SJSA1 (cell line): ENCODE measurements around the gene SIPA1L3. TPM values are rescaled to one million over a fixed set of nuclear protein-coding genes. Genes with fewer than 3 reads are reported as not detected.

Source experiments
- DNase-seq, 2 experiments: peaks; one replicate each; pipeline ENCODE4 v3.0.0-alpha.2; 2015 to 2020; ENCODE audit warnings: low spot score in 2 of 2, low read depth in 1 of 2
- H3K27ac ChIP-seq: fragments of 250-450 bp; sonication (Bioruptor Pico); 2 replicates; pipeline ENCODE4 v1.5.1; 2020; ENCODE audit warnings: mild to moderate bottlenecking, moderate library complexity
- H3K27me3 ChIP-seq: fragments of 250-450 bp; sonication (Bioruptor Pico); replicated peaks from 2 replicates; pipeline ENCODE4 v1.5.1; 2020; ENCODE audit warnings: mild to moderate bottlenecking, moderate library complexity
- H3K36me3 ChIP-seq: fragments of 250-450 bp; sonication (Bioruptor Pico); 2 replicates; pipeline ENCODE4 v1.5.1; 2020; ENCODE audit warnings: mild to moderate bottlenecking
- H3K4me1 ChIP-seq: fragments of 250-450 bp; sonication (Bioruptor Pico); replicated peaks from 2 replicates; pipeline ENCODE4 v1.6.1; 2021; ENCODE audit warnings: mild to moderate bottlenecking
- H3K4me3 ChIP-seq: fragments of 250-450 bp; sonication (Bioruptor Pico); 2 replicates; pipeline ENCODE4 v1.5.1; 2020; ENCODE audit warnings: mild to moderate bottlenecking
- H3K9me3 ChIP-seq: fragments of 250-450 bp; sonication (Bioruptor Pico); replicated peaks from 2 replicates; pipeline ENCODE4 v1.5.1; 2020; ENCODE audit warnings: mild to moderate bottlenecking
- total RNA-seq: library from RNA; depleted of rRNA; stranded (reverse); fragments of >200 nt; shearing (Covaris generic); gene quantifications from 2 replicates; pipeline ENCODE4 v1.2.3, GENCODE V29; 2014

Gene SIPA1L3
- total RNA-seq, 1 experiment from 2014 or later: 9.3 TPM

- H3K27ac ChIP-seq: no peak overlapping the region
- no peak overlapping the region for H3K4me3 ChIP-seq
- no peaks in the 10 kb centered on the region for H3K27me3 ChIP-seq
- no peak for DNase-seq
- H3K9me3 ChIP-seq: no peaks in the 10 kb centered on the region
- peaks cover 18% of the 10 kb centered on the region for H3K36me3 ChIP-seq
- no peaks in the 10 kb centered on the region for H3K4me1 ChIP-seq
Observed at GRCh38 chr19:38125238-38125637, 218.2 kb downstream of the SIPA1L3 start.

GRCh38 chr19:38130399-38130798, 223.4 kb downstream of the SIPA1L3 start:
- H3K36me3 ChIP-seq: peaks cover 14% of the 10 kb centered on the region; the same call in 1 of the 2 replicates
- H3K4me3 ChIP-seq: no peak overlapping the region
- DNase-seq: no peak
- no peaks in the 10 kb centered on the region for H3K27me3 ChIP-seq
- H3K4me1 ChIP-seq: no peaks in the 10 kb centered on the region
- no peak overlapping the region for H3K27ac ChIP-seq
- no peaks in the 10 kb centered on the region for H3K9me3 ChIP-seq

GRCh38 chr19:38132781-38133180, 225.8 kb downstream of the SIPA1L3 start:
- Histone ChIP-seq H3K9me3 (no peaks in the 10 kb centered on the region), H3K4me1 (no peaks in the 10 kb centered on the region), H3K27ac (no peak overlapping the region), H3K36me3 (peaks cover 10% of the 10 kb centered on the region; the same call in 1 of the 2 replicates), H3K4me3 (no peak overlapping the region), H3K27me3 (no peaks in the 10 kb centered on the region)
- DNase-seq: no peak

- Histone ChIP-seq H3K36me3 (peaks cover 10% of the 10 kb centered on the region; the same call in 1 of the 2 replicates), H3K4me1 (no peaks in the 10 kb centered on the region), H3K4me3 (no peak overlapping the region), H3K9me3 (no peaks in the 10 kb centered on the region), H3K27me3 (no peaks in the 10 kb centered on the region), H3K27ac (no peak overlapping the region)
- no peak for DNase-seq
Observed at GRCh38 chr19:38133319-38133718, 226.3 kb downstream of the SIPA1L3 start.

GRCh38 chr19:38134540-38135149, 227.6 kb downstream of the SIPA1L3 start:
- peak in 1 of 2 experiments; percentile 13 for DNase-seq
- Histone ChIP-seq H3K27me3 (no peaks in the 10 kb centered on the region), H3K27ac (no peak overlapping the region), H3K4me3 (no peak overlapping the region), H3K9me3 (no peaks in the 10 kb centered on the region), H3K36me3 (peaks cover 10% of the 10 kb centered on the region; the same call in 1 of the 2 replicates), H3K4me1 (no peaks in the 10 kb centered on the region)

GRCh38 chr19:38135150-38135998, 228.4 kb downstream of the SIPA1L3 start:
- no peaks in the 10 kb centered on the region for H3K27me3 ChIP-seq
- no peak for DNase-seq
- no peaks in the 10 kb centered on the region for H3K9me3 ChIP-seq
- H3K4me3 ChIP-seq: no peak overlapping the region
- no peaks in the 10 kb centered on the region for H3K4me1 ChIP-seq
- H3K36me3 ChIP-seq: peaks cover 8% of the 10 kb centered on the region; the same call in 1 of the 2 replicates
- no peak overlapping the region for H3K27ac ChIP-seq

GRCh38 chr19:38139122-38139521, 232.1 kb downstream of the SIPA1L3 start:
- Histone ChIP-seq H3K4me1 (no peaks in the 10 kb centered on the region), H3K27ac (no peak overlapping the region), H3K4me3 (no peak overlapping the region), H3K36me3 (peaks cover 11% of the 10 kb centered on the region), H3K9me3 (no peaks in the 10 kb centered on the region), H3K27me3 (no peaks in the 10 kb centered on the region)
- no peak for DNase-seq

- Histone ChIP-seq H3K4me3 (no peak overlapping the region), H3K36me3 (peaks cover 17% of the 10 kb centered on the region), H3K9me3 (no peaks in the 10 kb centered on the region), H3K4me1 (no peaks in the 10 kb centered on the region), H3K27me3 (no peaks in the 10 kb centered on the region), H3K27ac (no peak overlapping the region)
- no peak for DNase-seq
Observed at GRCh38 chr19:38141108-38141507, 234.1 kb downstream of the SIPA1L3 start.

- Histone ChIP-seq H3K27me3 (no peaks in the 10 kb centered on the region), H3K4me1 (no peaks in the 10 kb centered on the region), H3K4me3 (no peak overlapping the region), H3K9me3 (no peaks in the 10 kb centered on the region), H3K27ac (no peak overlapping the region), H3K36me3 (peaks cover 17% of the 10 kb centered on the region)
- peak in 1 of 2 experiments; percentile 25 for DNase-seq
Observed at GRCh38 chr19:38142176-38143035, 235.4 kb downstream of the SIPA1L3 start.

- H3K27ac ChIP-seq: no peak overlapping the region
- peaks cover 17% of the 10 kb centered on the region for H3K36me3 ChIP-seq
- no peak for DNase-seq
- H3K4me1 ChIP-seq: no peaks in the 10 kb centered on the region
- H3K27me3 ChIP-seq: no peaks in the 10 kb centered on the region
- no peaks in the 10 kb centered on the region for H3K9me3 ChIP-seq
- H3K4me3 ChIP-seq: no peak overlapping the region
Observed at GRCh38 chr19:38143847-38144246, 236.8 kb downstream of the SIPA1L3 start.

GRCh38 chr19:38144667-38145066, 237.7 kb downstream of the SIPA1L3 start:
- DNase-seq: no peak
- Histone ChIP-seq H3K4me3 (no peak overlapping the region), H3K4me1 (no peaks in the 10 kb centered on the region), H3K27me3 (no peaks in the 10 kb centered on the region), H3K9me3 (no peaks in the 10 kb centered on the region), H3K27ac (no peak overlapping the region), H3K36me3 (peaks cover 17% of the 10 kb centered on the region)

- DNase-seq: no peak
- Histone ChIP-seq H3K9me3 (no peaks in the 10 kb centered on the region), H3K36me3 (peaks cover 17% of the 10 kb centered on the region), H3K4me1 (no peaks in the 10 kb centered on the region), H3K4me3 (no peak overlapping the region), H3K27ac (no peak overlapping the region), H3K27me3 (no peaks in the 10 kb centered on the region)
Observed at GRCh38 chr19:38145623-38146022, 238.6 kb downstream of the SIPA1L3 start.

- no peaks in the 10 kb centered on the region for H3K4me1 ChIP-seq
- peaks cover 22% of the 10 kb centered on the region for H3K36me3 ChIP-seq
- H3K27ac ChIP-seq: no peak overlapping the region
- H3K4me3 ChIP-seq: no peak overlapping the region
- no peak for DNase-seq
- no peaks in the 10 kb centered on the region for H3K27me3 ChIP-seq
- H3K9me3 ChIP-seq: no peaks in the 10 kb centered on the region
Observed at GRCh38 chr19:38148337-38148736, 241.3 kb downstream of the SIPA1L3 start.
